ENCODE results near the gene MATN1.

- TF ChIP-seq, protein P1, sequence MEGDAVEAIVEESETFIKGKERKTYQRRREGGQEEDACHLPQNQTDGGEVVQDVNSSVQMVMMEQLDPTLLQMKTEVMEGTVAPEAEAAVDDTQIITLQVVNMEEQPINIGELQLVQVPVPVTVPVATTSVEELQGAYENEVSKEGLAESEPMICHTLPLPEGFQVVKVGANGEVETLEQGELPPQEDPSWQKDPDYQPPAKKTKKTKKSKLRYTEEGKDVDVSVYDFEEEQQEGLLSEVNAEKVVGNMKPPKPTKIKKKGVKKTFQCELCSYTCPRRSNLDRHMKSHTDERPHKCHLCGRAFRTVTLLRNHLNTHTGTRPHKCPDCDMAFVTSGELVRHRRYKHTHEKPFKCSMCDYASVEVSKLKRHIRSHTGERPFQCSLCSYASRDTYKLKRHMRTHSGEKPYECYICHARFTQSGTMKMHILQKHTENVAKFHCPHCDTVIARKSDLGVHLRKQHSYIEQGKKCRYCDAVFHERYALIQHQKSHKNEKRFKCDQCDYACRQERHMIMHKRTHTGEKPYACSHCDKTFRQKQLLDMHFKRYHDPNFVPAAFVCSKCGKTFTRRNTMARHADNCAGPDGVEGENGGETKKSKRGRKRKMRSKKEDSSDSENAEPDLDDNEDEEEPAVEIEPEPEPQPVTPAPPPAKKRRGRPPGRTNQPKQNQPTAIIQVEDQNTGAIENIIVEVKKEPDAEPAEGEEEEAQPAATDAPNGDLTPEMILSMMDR (IDR thresholded peaks at IDR 0.05), result no peak
- TF ChIP-seq POLR2A (IDR thresholded peaks at IDR 0.05), result no peak
Measured at GRCh38 chr1:30682396-30683275, 40.7 kb downstream of the MATN1 start.

Data from Peyer's patch (tissue), 4 donors.